Jurkat, Clone E6-1 (cell line): ENCODE measurements around the gene PDIA4.

Source experiments
- DNase-seq: peaks from one replicate; pipeline ENCODE4 v3.0.0-alpha.2; 2011; ENCODE audit warnings: low read depth, low spot score
- H3K4me3 ChIP-seq: 2 replicates; pipeline ENCODE4 v1.5.1; 2011; ENCODE audit warnings: mild to moderate bottlenecking, low read length, control low read depth, moderate library complexity

Gene PDIA4

DNA sequence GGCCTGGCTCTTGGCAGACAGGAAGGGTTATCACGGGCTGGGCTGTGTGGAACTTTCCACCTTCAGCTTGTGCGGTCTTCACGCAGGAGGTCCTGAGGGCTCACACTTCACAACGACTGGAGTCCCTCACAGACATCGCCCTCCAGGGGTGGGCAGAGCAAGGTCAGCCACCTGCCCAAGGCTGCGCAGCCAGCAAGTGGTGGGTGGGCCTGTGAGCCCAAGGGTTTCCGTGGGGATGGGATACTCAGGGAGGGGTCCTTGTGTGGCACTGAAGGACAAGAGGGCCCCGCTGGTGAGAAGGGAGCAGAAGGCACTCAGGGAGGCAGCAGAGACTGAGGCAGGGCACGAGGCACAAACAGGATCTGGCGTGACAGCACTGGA, 22.0 kb downstream of the PDIA4 start:
- H3K4me3 ChIP-seq: no peak overlapping the region
- DNase-seq: no peak

DNA sequence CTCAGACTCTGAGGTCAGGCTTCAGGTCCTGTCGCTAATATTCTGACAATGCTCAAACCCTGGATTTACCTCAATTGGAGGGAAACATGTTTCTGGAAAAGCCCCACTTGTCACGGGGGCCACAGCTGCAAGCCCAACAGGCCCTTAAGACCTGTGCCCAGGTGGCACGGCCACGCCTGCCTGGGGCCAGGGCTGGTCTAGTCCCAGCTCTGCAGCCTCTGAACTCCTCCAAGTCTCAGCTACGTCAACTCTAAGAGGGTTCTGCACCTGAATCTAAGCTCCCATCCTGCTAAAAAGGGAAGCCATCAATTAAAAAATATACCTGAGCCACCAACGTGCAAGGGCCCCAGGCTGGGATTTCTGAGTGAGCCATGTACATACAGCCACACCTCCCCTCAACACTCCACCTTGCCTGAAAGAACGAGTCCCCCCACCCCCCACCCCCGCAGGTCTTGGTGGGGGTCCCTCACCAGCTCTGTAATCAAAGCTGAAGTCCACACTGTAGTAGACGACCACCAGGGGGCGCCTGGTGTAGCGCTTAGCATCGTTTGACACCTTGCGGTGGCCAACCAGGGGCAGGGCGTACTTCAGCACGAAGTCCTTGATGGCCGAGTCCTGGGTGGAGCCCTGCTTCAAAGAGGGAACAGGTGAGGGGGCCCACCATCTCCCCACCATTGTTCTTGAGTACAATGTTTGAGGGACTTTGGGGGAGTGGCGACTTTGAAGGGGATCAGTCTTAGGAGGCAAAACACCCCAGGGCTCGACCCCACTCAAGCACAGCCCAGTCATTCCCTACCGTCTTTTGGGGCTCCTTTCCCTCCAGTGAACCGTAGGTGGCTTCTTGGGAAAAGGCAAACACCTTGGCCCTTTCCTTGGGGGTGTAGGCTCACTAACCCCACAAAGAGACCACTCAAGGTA, 22.6 kb downstream of the PDIA4 start:
- peak; percentile 69 for DNase-seq

DNA sequence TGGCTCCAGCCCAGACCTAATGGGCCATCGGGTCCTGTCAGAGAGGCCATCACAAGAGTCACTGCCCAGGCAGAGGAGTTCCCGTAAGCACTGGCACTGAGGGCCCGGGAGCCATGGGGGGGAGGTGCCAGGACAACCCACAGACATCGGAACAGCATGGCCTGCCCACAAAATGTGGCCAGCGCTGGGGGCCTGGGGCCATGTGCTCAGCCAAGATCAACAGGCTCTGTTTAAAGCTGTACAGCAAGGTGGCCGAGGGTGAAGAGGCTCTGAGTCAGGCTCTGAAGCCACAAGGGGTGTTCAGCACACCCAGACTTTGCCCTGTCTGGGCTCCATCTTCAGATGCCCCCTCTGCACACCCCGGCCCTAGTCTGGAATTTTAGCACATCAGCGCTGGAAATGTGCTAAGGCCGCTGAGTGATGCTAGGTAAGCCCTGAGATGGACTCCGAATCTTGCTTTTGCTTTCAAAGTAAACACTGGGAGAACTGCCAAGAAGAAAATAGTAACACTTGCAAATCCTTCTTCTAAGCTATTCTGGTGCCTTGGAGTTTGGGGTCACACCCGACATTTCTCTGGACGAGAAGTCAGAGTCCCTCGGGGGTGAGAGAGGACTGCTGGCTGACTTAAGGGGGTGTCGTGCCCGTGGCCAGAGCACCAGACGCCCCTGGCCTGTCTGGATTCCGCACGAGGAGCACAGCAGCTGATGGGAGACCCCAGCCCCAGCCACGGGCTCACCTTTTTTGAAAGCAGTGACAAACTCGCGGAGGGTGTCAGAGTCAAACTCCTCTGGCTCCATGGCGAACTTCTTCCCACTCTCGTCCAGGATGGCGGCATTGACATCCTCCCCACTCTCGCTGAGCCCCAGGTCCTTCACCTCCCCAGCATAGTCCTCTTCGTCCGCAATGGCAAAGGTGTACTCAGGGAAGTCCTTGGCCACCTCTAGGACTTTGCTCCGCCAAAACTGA, 23.6 kb downstream of the PDIA4 start:
- no peak for DNase-seq
- H3K4me3 ChIP-seq: no peak overlapping the region

More for the DNA sequence above, 22.6 kb downstream of the PDIA4 start:
- H3K4me3 ChIP-seq: no peak overlapping the region

DNA sequence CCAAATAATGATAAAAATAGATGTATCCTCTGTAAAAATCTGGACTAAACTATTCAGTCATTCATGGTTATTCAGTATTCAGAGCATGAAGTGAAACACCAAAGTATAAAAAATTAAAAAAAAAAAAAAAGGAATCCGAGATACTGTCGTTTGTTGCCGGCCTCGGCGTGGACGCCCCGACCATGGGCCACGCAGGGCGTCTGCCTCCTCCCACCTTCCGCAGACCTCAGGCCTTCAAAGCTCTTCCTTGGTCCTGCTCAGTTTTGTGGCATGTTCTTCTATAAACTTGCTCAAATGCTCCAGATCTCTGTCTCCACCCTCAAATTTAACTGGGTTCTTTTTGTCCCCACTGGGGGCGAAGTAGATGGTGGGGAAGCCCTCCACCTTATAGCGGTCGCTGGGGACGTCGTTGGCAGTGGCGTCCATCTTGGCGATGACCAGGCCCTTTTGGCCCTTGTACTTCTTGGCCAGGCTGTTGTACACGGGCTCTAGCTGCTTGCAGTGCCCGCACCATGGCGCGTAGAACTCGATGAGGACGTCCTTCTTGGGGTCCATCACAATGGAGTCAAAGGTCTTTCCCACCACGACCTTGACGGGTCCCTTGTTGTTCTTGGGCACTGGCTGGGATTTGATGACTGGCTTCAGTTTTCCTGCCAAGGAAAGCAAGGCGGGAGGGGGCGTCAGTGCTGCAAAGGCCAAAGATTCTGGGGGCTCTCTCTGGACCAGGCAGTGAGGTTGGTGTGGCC, 24.6 kb downstream of the PDIA4 start:
- H3K4me3 ChIP-seq: no peak overlapping the region
- no peak for DNase-seq

DNA sequence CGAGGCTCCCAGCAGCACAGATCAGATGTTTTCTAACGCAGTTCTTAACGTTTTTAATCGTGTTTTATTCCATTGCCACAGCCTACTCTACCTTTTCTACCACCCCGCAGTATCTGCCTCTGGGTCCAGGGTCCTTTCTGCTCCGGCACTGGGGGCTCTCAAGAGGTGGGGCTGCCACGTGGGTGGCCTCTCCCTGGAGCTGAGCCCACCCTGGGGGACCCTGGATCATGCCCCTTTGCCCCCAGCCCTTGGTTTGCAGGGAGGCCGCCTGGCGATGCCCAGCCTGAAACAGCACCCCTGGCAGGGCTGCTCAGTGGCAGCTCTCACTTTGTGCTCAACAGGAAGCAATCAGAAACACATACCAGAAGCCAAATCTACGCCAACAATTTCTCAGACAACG, 25.3 kb downstream of the PDIA4 start:
- no peak overlapping the region for H3K4me3 ChIP-seq
- DNase-seq: no peak

DNA sequence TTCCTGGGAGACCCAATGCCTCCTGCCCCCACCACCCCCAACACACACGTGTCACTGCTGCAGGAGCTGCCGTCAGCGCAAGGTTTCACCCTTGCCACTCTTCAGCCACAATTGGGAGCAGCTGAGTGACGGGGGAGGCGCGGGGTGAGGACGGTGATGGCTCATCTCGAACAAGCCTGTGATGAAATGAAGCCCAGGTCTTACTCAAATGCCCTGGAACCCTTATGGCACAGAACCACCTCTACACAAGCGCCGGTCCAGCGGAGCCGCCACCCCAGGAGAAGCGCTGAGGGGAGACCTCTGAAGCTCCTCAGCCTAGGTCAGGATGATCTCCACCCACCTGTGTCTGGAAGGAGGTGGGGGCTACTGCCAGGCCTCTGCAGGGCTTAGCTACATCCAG, 25.7 kb downstream of the PDIA4 start:
- no peak overlapping the region for H3K4me3 ChIP-seq
- DNase-seq: no peak

DNA sequence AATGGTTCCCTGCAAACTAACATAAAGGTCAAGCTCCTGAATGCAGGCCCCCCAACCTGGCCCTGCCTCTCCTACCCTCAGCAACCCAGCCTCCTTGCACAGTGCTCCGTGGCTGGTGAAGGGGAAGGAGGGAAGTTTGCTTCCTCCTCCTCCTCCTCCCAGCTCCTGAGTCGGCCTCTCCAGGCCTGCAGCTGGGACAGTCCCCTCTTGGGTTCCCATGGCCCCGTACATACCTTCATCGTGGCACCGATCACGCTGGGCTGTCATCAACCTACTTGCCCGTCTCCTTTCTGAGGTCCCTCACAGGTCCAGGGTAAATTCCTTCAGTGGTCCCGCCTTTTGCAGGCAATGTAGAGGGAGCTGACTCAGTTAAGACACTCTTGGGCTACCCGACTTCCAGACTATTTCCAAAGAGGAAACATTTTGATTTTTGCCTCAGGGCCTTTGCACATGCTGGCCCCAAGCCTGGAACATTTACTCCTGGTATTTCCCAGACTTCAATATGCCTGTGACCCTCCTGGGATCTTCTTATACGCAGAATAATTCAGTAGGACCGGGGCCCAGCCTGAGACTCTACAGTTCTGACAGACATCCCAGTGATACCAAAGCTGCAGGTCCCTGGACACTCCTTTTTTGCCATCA, 26.8 kb downstream of the PDIA4 start:
- no peak for DNase-seq
- H3K4me3 ChIP-seq: no peak overlapping the region

DNA sequence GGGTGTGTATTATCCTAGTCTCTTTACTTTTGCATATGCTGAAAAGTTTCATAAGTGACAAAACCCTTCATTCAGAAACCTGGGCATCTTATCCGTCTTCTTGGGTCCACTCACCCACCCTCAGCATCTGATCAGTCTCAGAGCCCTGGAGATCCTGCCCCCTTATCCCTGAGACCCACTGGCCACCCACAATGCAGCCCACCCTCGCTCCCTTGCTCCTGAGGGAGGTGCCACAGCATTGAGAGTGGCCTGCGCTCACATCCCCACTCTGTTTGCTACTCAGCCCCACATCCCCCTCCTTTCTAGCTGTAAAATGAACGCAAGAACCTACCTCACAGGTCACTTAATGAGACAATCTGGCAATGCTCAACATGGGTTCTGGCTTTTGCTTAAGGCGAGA, 27.3 kb downstream of the PDIA4 start:
- DNase-seq: no peak
- H3K4me3 ChIP-seq: no peak overlapping the region

DNA sequence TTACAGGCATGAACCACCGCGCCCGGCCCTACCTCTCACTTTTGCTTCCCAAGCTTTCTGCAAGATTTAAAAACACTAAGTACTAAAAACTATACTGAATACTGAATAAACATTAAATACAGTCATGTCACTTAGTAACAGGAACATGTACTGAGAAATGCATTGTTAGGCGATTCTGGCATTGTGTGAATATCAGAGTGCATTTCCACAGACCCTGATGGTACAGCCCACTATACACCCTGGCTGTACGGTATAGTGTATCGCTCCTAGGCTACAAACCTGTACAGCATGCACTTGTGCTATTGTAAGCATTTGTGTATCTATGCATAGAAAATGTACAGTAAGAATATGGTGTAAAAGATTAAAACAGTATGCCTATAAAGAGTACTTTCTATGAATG, 29.1 kb downstream of the PDIA4 start:
- DNase-seq: no peak

DNA sequence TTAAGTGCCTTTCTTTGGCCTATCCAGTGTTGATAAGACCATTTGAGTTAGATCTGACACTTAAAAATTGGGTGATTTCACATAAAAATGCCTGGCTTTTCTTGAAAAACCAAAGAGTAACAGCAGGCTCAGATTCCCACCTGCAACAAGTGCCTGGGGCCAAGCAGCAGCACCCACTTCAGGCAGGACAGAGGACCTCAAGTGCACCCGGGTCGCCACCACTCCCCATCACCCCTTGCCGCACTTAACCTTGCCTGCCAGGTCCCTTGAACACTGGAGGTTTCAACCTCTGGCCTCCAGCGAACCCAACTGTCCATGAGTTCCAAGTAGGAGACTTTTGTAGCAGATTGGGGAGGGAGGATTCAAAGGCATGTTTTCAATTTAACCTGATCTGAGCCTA, 30.8 kb downstream of the PDIA4 start:
- no peak for DNase-seq
- H3K4me3 ChIP-seq: no peak overlapping the region

More for the DNA sequence above, 29.1 kb downstream of the PDIA4 start:
- H3K4me3 ChIP-seq: no peak overlapping the region

DNA sequence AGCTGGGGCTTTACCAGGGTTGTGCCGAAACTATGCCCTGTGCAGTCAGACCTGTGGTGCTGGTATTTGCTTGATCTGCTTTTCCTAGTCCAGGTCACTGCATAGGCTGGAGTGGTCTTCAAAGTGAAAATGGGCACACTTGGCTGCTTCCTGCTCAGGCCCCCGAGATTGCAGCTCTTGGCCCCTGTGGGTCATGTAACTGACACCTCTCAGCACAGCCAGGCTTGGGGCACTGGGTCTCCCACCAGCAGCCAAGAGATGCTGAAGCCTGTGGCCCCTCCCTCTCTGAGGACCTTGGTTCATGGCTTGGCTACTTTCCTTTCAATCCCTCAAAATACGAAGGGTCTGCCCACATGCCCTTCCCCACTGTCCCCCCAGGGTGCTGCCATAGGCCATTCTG, 33.7 kb downstream of the PDIA4 start:
- no peak overlapping the region for H3K4me3 ChIP-seq
- no peak for DNase-seq

DNA sequence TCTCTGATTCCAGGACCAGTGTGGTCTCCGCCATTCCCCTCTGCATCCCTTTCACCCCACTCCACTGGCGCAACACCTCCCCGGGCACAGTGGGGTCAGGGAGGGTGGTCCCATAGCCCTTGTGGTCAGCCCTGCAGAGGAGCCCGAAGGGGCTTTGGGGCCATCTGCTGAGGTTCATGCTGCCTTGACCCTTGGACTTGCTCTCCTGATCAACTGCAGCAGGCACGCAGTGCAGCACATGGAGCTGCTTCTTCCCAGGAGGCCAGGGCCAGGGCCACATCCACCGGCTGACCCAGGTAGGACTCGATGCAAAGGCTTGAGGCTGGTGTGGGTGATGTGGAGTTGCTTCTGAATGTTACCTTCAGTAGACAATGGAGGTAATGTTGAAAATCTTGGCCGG, 35.1 kb downstream of the PDIA4 start:
- no peak overlapping the region for H3K4me3 ChIP-seq
- DNase-seq: no peak

DNA sequence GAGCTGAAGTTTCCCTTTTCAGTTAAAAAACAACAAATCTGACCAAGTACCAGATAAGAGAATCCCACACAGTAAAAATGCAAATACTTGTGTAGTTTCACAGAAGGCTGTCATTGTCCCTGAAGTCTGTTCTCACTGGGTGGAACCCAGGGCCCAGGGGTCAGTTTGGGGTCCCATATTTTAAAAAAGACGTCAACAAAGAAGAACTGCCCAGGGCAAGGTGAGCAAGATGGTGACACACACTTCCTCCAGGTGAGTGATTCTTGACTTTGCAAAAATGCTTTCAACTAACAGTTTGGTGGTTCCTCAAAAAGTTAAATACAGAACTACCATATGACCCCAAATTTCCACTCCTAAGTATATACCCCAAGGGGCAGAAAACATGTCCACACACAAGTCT, 36.8 kb downstream of the PDIA4 start:
- no peak for DNase-seq
- H3K4me3 ChIP-seq: no peak overlapping the region

DNA sequence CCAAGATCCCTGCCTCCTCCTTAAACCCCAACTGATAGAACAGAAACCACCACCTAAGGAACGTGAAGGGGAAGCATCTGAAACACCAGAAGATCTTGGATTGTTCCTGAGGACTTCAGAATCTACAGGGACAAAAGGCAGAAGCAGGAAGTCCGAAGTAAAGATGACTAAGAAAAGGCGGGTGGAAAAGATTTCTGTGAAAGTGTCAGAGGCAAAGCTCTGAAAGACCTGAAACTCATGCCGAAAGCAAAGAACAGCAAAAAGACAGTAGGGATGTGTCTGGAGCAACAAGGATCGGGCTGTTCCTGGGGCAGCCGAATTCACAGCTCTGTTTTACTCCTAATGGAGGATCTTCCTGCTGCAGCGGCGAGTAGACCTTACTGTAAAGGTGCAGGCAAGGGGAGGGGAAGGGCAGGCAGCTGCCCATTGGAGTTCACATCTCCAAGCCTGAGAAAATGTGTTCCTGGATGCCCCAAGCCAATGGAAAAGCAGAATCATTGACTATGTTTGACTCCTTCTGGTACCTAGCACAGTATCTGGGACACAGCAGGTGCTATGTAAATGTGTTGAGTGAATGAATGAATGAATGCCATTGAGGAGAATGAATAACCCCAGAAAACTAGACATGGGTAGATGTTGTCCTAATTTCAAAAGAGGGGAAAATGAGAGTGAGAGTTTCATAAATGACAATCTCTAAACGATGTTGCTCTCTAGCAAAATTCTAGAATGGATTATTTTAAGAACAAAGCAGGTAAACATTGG, 40.4 kb downstream of the PDIA4 start:
- no peak for DNase-seq
- peak overlapping the region; percentile 78 for H3K4me3 ChIP-seq

DNA sequence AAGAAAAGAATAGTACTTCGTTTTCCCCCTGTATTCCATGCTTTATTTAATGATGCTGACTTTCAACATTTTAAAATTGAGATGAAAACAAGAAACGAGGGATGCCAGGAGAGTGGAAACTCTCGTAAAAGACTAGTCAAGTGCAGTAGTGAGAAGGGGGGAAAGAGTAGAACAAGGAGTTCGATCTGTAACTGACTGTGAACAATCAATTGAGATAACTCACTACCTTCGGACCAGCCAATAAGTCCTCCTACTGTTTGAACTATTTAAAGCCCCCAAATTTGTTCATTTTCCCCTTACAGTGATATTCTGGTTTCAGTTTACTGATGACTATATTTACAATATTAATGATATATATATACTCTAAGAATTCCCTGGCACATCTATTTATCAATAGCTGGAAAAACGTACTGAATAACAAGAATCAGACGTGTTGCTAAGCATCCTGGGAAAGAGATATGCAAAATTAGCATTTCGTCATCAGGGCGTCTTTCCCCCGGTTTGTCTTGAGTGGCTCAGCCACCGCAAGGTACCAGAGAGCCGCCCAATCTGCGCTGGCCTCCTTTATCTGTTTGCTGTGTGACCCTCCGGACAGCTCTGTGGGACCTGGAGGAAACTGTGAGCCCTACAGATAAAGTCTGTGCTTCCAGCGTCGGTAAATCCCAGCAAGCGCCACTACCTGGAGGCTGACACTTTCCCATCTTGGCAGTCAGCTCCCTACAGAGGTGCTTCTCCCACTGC, 41.1 kb downstream of the PDIA4 start:
- peak overlapping the region; percentile 78 for H3K4me3 ChIP-seq
- DNase-seq: peak; percentile 90

DNA sequence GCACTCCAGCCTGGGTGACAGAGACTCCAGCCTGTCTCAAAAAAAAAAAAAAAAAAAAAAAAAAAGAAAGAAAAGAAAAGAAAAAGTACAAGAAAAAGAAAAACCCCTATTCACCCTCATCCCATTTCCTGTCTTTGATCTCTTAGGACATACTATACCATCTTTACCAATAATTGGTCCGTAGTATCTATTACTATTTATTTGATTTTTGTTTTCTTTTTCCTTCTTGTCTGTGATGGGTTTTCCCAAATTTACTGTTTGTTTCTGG, 41.6 kb downstream of the PDIA4 start:
- DNase-seq: no peak
- H3K4me3 ChIP-seq: peak overlapping the region; percentile 30

DNA sequence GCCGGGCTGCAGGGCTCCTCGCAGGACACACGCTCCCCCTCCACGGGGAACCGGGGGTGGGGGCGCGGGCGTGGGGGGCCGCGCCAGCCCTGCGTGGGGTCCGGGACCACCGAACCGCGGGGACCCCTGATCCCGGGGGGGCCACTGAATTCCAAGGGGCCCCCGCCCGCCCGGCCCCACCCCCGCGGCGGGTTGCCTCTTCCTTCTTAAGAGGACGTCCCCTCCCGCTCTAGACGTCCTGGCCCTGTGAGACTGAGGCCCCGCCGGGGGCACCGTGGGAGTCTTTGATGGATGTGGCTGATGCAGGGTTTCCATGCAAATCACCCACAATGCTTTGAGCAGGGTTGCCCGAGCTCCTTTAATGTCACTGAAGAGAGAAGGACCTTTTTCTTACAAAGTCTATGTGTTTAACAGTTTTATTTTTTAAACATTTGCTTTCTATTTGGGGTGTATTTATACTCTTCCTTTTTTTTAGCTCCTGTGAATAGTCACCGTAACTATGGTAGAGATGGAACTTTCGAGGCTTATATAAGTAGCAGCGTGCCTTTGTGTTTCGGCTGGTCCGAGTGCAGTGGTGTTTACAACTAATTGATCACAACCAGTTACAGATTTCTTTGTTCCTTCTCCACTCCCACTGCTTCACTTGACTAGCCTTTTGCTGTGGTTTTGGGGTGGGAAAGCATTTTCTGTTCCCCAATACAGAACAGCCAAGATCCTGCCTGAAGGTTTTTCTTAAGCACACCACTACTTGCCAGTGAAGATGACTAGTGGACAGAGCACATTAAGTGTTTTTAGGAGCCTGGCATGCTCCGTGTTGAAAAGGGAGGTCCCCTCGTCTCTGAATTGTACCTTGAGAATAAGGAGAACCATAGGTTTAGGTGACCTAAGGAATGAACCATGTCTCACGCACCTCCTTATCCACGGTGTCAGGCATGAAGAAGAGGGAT, 44.8 kb downstream of the PDIA4 start:
- peak; percentile 85 for DNase-seq
- H3K4me3 ChIP-seq: peak overlapping the region; percentile 71
